ENCODE results near the gene TMEM259. TPM values are rescaled to one million over a fixed set of nuclear protein-coding genes. Genes with fewer than 3 reads are reported as not detected.

Gene TMEM259
- 113 TPM for polyA plus RNA-seq (2013, experiment 1 of 2)
- polyA plus RNA-seq (2013, experiment 2 of 2): 111 TPM

DNA sequence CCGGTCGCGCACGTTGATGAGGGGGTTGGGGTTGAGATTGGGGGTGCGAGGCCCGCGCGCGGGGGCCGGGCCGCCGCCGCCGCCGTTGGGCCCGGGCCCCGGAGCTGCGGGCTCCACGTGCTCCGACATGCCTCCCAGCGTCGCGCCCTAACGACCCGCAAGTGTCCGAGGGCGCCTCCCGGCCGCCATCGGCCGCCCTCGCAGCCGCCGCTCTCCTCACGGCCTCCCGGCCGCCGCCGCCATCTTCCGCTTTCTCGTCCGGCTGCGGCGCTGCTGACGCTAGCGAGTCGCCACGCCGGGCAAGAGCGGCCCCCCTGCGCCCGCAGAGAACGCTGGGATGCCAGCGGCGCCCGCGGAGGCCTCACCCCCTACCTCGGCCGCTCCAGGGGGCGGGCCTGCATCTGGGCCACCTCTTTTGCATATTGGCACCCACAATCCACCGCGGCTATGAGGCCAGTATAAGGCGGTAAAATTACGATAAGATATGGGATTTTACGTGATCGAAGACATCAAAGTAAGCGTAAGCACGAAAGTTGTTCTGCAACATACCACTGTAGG is at the start of gene TMEM259:
TSS of gene TMEM259 (minus strand) at position 256 of the 558 bp plus-strand sequence. CDS start at position 129, 127 bp downstream.
- H3K9ac ChIP-seq (ENCODE audit: low read depth, low read length, poor library complexity): peak within 1 kb of the TSS; percentile 98
- no peak within 1 kb of the TSS for H3K4ac ChIP-seq (ENCODE audit: low read length)
- DNase-seq (ENCODE audit: low spot score): peak; percentile 98
- H2BK5ac ChIP-seq (ENCODE audit: low read length): peak within 1 kb of the TSS; percentile 0
- H3K18ac ChIP-seq (ENCODE audit: low read length): peak within 1 kb of the TSS; percentile 92
- WGBS, 2 donors (ENCODE audit: extremely low coverage in 2 of 2, insufficient read length in 2 of 2, insufficient replicate concordance in 1 of 2): no CpG with 5 or more reads among the region's 68 CpGs
- no peak within 1 kb of the TSS for H2BK12ac ChIP-seq (ENCODE audit: low read length)
- peak within 1 kb of the TSS; percentile 62 for H3K27ac ChIP-seq (replicated peaks; ENCODE audit: low read length)
- H4K8ac ChIP-seq (ENCODE audit: low read depth, low read length): peak within 1 kb of the TSS; percentile 50
- H3K23ac ChIP-seq (ENCODE audit: low read depth, low read length, poor library complexity): peak within 1 kb of the TSS; percentile 94
- peak within 1 kb of the TSS; percentile 39 for H2BK15ac ChIP-seq (ENCODE audit: low read length)
- peak within 1 kb of the TSS; percentile 89 for H2AK5ac ChIP-seq (ENCODE audit: low read depth, low read length)
- peaks cover 21 to 37% of the 10 kb centered on the region in 2 donors for H3K4me1 ChIP-seq (ENCODE audit: control insufficient read depth in 2 of 2, insufficient read depth in 1 of 2, low read depth in 1 of 2, low read length in 2 of 2)
- H4K91ac ChIP-seq (ENCODE audit: low read depth, low read length, poor library complexity): no peak within 1 kb of the TSS
- no peaks in the 10 kb centered on the region for H3K27me3 ChIP-seq (ENCODE audit: control insufficient read depth in 3 of 3, insufficient read depth in 3 of 3, low read depth in 1 of 3, low read length in 3 of 3)
- peaks cover 34% of the 10 kb centered on the region for H3K79me1 ChIP-seq (ENCODE audit: low read depth, low read length)
- H2BK120ac ChIP-seq (ENCODE audit: low read depth, low read length): no peak within 1 kb of the TSS
- peak within 1 kb of the TSS; percentile 77 for H2AFZ ChIP-seq (ENCODE audit: low read length)
- H3K4me3 ChIP-seq (ENCODE audit: low read length in 2 of 2): peak within 1 kb of the TSS; percentile 88 to 98
- peaks cover 0 to 10% of the 10 kb centered on the region in 2 donors for H3K36me3 ChIP-seq (replicated peaks in 1 of 2; ENCODE audit: control insufficient read depth in 2 of 2, insufficient read depth in 2 of 2, low read length in 2 of 2)
- no peak within 1 kb of the TSS for H3K14ac ChIP-seq (ENCODE audit: low read length)
- no peaks in the 10 kb centered on the region for H3K9me3 ChIP-seq (replicated peaks in 1 of 2; ENCODE audit: control insufficient read depth in 2 of 2, insufficient read depth in 1 of 2, low read depth in 1 of 2, low read length in 2 of 2)
- peak within 1 kb of the TSS; percentile 75 for H3K4me2 ChIP-seq (ENCODE audit: insufficient read depth, low read length, poor library complexity, severe bottlenecking)

- Histone ChIP-seq H3K4me2 (ENCODE audit: insufficient read depth, low read length, poor library complexity, severe bottlenecking) (peak overlapping the region; percentile 86), H4K91ac (ENCODE audit: low read depth, low read length, poor library complexity) (no peak overlapping the region), H4K8ac (ENCODE audit: low read depth, low read length) (no peak overlapping the region), H3K4ac (ENCODE audit: low read length) (no peak overlapping the region), H2BK120ac (ENCODE audit: low read depth, low read length) (no peak overlapping the region), H3K27me3 (ENCODE audit: control insufficient read depth in 3 of 3, insufficient read depth in 3 of 3, low read depth in 1 of 3, low read length in 3 of 3) (peaks cover 4 to 40% (median 38%) of the 10 kb centered on the region in 3 experiments), H3K36me3 (replicated peaks in 1 of 2; ENCODE audit: control insufficient read depth in 2 of 2, insufficient read depth in 2 of 2, low read length in 2 of 2) (peaks cover 0 to 21% of the 10 kb centered on the region in 2 donors), H3K79me1 (ENCODE audit: low read depth, low read length) (peaks cover 8% of the 10 kb centered on the region), H2AFZ (ENCODE audit: low read length) (peak overlapping the region; percentile 87), H2AK5ac (ENCODE audit: low read depth, low read length) (peak overlapping the region; percentile 24), H3K14ac (ENCODE audit: low read length) (no peak overlapping the region), H3K23ac (ENCODE audit: low read depth, low read length, poor library complexity) (peak overlapping the region; percentile 22), H2BK15ac (ENCODE audit: low read length) (peak overlapping the region; percentile 14), H3K9ac (ENCODE audit: low read depth, low read length, poor library complexity) (no peak overlapping the region), H3K4me3 (ENCODE audit: low read length in 2 of 2) (peak overlapping the region; percentile 52 to 86), H2BK5ac (ENCODE audit: low read length) (peak overlapping the region; percentile 94), H2BK12ac (ENCODE audit: low read length) (no peak overlapping the region), H3K9me3 (replicated peaks in 1 of 2; ENCODE audit: control insufficient read depth in 2 of 2, insufficient read depth in 1 of 2, low read depth in 1 of 2, low read length in 2 of 2) (no peaks in the 10 kb centered on the region), H3K18ac (ENCODE audit: low read length) (peak overlapping the region; percentile 64), H3K4me1 (ENCODE audit: control insufficient read depth in 2 of 2, insufficient read depth in 1 of 2, low read depth in 1 of 2, low read length in 2 of 2) (peaks cover 5 to 8% of the 10 kb centered on the region in 2 donors), H3K27ac (replicated peaks; ENCODE audit: low read length) (no peak overlapping the region)
- no peak for DNase-seq (ENCODE audit: low spot score)
- no CpG with 5 or more reads among the region's 21 CpGs for WGBS, 2 donors (ENCODE audit: extremely low coverage in 2 of 2, insufficient read length in 2 of 2, insufficient replicate concordance in 1 of 2)
Observed at GRCh38 chr19:1070576-1070930, 49.6 kb upstream of the TMEM259 start.

- Histone ChIP-seq H2AK5ac (ENCODE audit: low read depth, low read length) (peak overlapping the region; percentile 97), H3K14ac (ENCODE audit: low read length) (no peak overlapping the region)
- no CpG with 5 or more reads among the region's 25 CpGs for WGBS, 2 donors (ENCODE audit: extremely low coverage in 2 of 2, insufficient read length in 2 of 2, insufficient replicate concordance in 1 of 2)
Observed at GRCh38 chr19:1069009-1069779, 48.3 kb upstream of the TMEM259 start.

More at GRCh38 chr19:1069009-1069779, 48.3 kb upstream of the TMEM259 start:
- DNase-seq (ENCODE audit: low spot score): no peak
- Histone ChIP-seq H3K4me1 (ENCODE audit: control insufficient read depth in 2 of 2, insufficient read depth in 1 of 2, low read depth in 1 of 2, low read length in 2 of 2) (peaks cover 8 to 12% of the 10 kb centered on the region in 2 donors), H2BK120ac (ENCODE audit: low read depth, low read length) (peak overlapping the region; percentile 6), H3K4ac (ENCODE audit: low read length) (no peak overlapping the region), H4K8ac (ENCODE audit: low read depth, low read length) (no peak overlapping the region), H3K27ac (replicated peaks; ENCODE audit: low read length) (no peak overlapping the region), H2BK15ac (ENCODE audit: low read length) (peak overlapping the region; percentile 73), H3K36me3 (replicated peaks in 1 of 2; ENCODE audit: control insufficient read depth in 2 of 2, insufficient read depth in 2 of 2, low read length in 2 of 2) (peaks cover 0 to 16% of the 10 kb centered on the region in 2 donors), H2AFZ (ENCODE audit: low read length) (no peak overlapping the region), H3K9ac (ENCODE audit: low read depth, low read length, poor library complexity) (peak overlapping the region; percentile 55), H3K79me1 (ENCODE audit: low read depth, low read length) (peaks cover 8% of the 10 kb centered on the region), H2BK12ac (ENCODE audit: low read length) (peak overlapping the region; percentile 73), H3K4me3 (ENCODE audit: low read length in 2 of 2) (peak overlapping the region in 1 of 2 donors; percentile 40), H3K9me3 (replicated peaks in 1 of 2; ENCODE audit: control insufficient read depth in 2 of 2, insufficient read depth in 1 of 2, low read depth in 1 of 2, low read length in 2 of 2) (no peaks in the 10 kb centered on the region), H3K27me3 (ENCODE audit: control insufficient read depth in 3 of 3, insufficient read depth in 3 of 3, low read depth in 1 of 3, low read length in 3 of 3) (peaks cover 4 to 47% (median 46%) of the 10 kb centered on the region in 3 experiments), H3K18ac (ENCODE audit: low read length) (peak overlapping the region; percentile 11), H2BK5ac (ENCODE audit: low read length) (peak overlapping the region; percentile 82), H3K23ac (ENCODE audit: low read depth, low read length, poor library complexity) (peak overlapping the region; percentile 67), H4K91ac (ENCODE audit: low read depth, low read length, poor library complexity) (no peak overlapping the region), H3K4me2 (ENCODE audit: insufficient read depth, low read length, poor library complexity, severe bottlenecking) (no peak overlapping the region)
